H1 (cell line): ENCODE measurements around the gene ATAD3B. TPM values are rescaled to one million over a fixed set of nuclear protein-coding genes. Genes with fewer than 3 reads are reported as not detected.
"Not testable (repeated sequence)": the region's sequence is repeated elsewhere in the genome, so short reads cannot be mapped to it uniquely, and the experiment has no call there.

Experiments used
- CTCF ChIA-PET: fragments of 300-600 bp; sonication (Branson Sonifier 250); formaldehyde crosslinking; loops from one replicate; lab custom pipeline; 2021; ENCODE audit not compliant: partially characterized antibody; lab: Charles Lee
- POLR2A ChIA-PET: fragments of 300-600 bp; sonication (Branson Sonifier 250); formaldehyde crosslinking; loops from one replicate; lab custom pipeline; 2021; ENCODE audit warnings: inconsistent platforms; ENCODE audit not compliant: partially characterized antibody; lab: Charles Lee
- DNase-seq, 2 experiments: peaks; one replicate each; pipeline versions ENCODE4 v3.0.0 to v3.0.0-alpha.2; 2010 to 2022; ENCODE audit warnings: low spot score in 2 of 2, low read depth in 1 of 2, mixed read lengths in 1 of 2
- FAIRE-seq: peaks from 2 replicates; lab custom pipeline; 2011; peaks lifted over from hg19 to GRCh38; lab: Jason Lieb, UNC
- H2AFZ ChIP-seq: 2 replicates; pipeline ENCODE4 v1.8.1; 2012; ENCODE audit warnings: low read length, inconsistent platforms
- H2AK5ac ChIP-seq: 2 replicates; pipeline ENCODE4 v1.6.1; 2013; ENCODE audit warnings: low read depth, low read length
- H2BK120ac ChIP-seq: replicated peaks from 2 replicates; pipeline ENCODE3; 2013; ENCODE audit warnings: low read depth, low read length, inconsistent platforms
- H2BK12ac ChIP-seq: 2 replicates; pipeline ENCODE4 v1.6.1; 2013; ENCODE audit warnings: low read depth, low read length
- H2BK15ac ChIP-seq: 2 replicates; pipeline ENCODE4 v1.6.1; 2013; ENCODE audit warnings: low read length
- H2BK20ac ChIP-seq: 2 replicates; pipeline ENCODE4 v1.6.1; 2013; ENCODE audit warnings: low read length
- H2BK5ac ChIP-seq: 2 replicates; pipeline ENCODE4 v1.6.1; 2013; ENCODE audit warnings: low read depth, low read length
- H3K14ac ChIP-seq: 2 replicates; pipeline ENCODE4 v1.6.1; 2013; ENCODE audit warnings: inconsistent platforms; ENCODE audit not compliant: insufficient read length
- H3K18ac ChIP-seq: 2 replicates; pipeline ENCODE4 v1.6.1; 2013; ENCODE audit warnings: low read length; ENCODE audit errors: extremely low read depth
- H3K23ac ChIP-seq: 2 replicates; pipeline ENCODE4 v1.6.1; 2013; ENCODE audit warnings: inconsistent platforms; ENCODE audit not compliant: insufficient read length
- H3K23me2 ChIP-seq: 2 replicates; pipeline ENCODE4 v1.6.1; 2013; ENCODE audit warnings: low read depth, low read length
- H3K27ac ChIP-seq: 2 replicates; pipeline ENCODE4 v1.6.1; 2011; ENCODE audit warnings: low read depth, low read length, inconsistent platforms
- H3K27me3 ChIP-seq, 4 experiments: replicated peaks in 1 of 4; 1 replicate in 1 of 4; 2 replicates in 3 of 4; pipeline versions ENCODE4 v1.6.1 to v1.8.1; 2011 to 2013; ENCODE audit warnings: low read length in 3 of 4, mild to moderate bottlenecking in 3 of 4, inconsistent platforms in 2 of 4, mixed read lengths in 2 of 4, moderate library complexity in 1 of 4; ENCODE audit not compliant: control insufficient read depth in 3 of 4, insufficient read depth in 3 of 4; ENCODE audit errors: extremely low read depth in 1 of 4
- H3K36me3 ChIP-seq, 4 experiments: 2 replicates each; pipeline versions ENCODE4 v1.6.1 to v1.8.1; 2011 to 2013; ENCODE audit warnings: mild to moderate bottlenecking in 4 of 4, low read length in 3 of 4, moderate library complexity in 2 of 4, control low read depth in 1 of 4, inconsistent platforms in 1 of 4; ENCODE audit not compliant: insufficient read depth in 4 of 4, control insufficient read depth in 2 of 4
- H3K4ac ChIP-seq: replicated peaks from 2 replicates; pipeline ENCODE3; 2013; ENCODE audit warnings: low read length, low read depth, mixed read lengths, inconsistent platforms; ENCODE audit not compliant: insufficient read length
- H3K4me1 ChIP-seq, 4 experiments: replicated peaks in 1 of 4; 1 replicate in 1 of 4; 2 replicates in 3 of 4; pipeline versions ENCODE4 v1.6.1 to v1.8.1; 2011 to 2013; ENCODE audit warnings: low read length in 3 of 4, inconsistent platforms in 2 of 4, mixed read lengths in 1 of 4; ENCODE audit not compliant: insufficient read depth in 4 of 4, control insufficient read depth in 3 of 4
- H3K4me2 ChIP-seq, 2 experiments: 2 replicates each; pipeline versions ENCODE4 v1.6.1 to v1.8.1; 2011 to 2013; ENCODE audit warnings: low read depth in 2 of 2, low read length in 2 of 2, control low read depth in 1 of 2, inconsistent platforms in 1 of 2, mild to moderate bottlenecking in 1 of 2; ENCODE audit not compliant: insufficient read depth in 1 of 2
- H3K4me3 ChIP-seq, 4 experiments: fragments of 200-600, 300-600 bp in 1 of 4; sonication (generic), shearing (Covaris generic), sonication (Bioruptor Twin) in 1 of 4; 2 replicates each; pipeline versions ENCODE4 v1.5.1 to v1.8.1; 2011 to 2016; ENCODE audit warnings: low read length in 4 of 4, low read depth in 3 of 4, control low read depth in 2 of 4, inconsistent platforms in 2 of 4, mild to moderate bottlenecking in 2 of 4, mixed read lengths in 1 of 4, moderate library complexity in 1 of 4; ENCODE audit not compliant: insufficient read depth in 2 of 4; ENCODE audit errors: extremely low read depth in 1 of 4
- H3K56ac ChIP-seq: replicated peaks from 2 replicates; pipeline ENCODE3; 2013; ENCODE audit warnings: low read depth, mild to moderate bottlenecking, mixed read lengths, low read length, inconsistent platforms; ENCODE audit not compliant: insufficient read length
- H3K79me1 ChIP-seq: 2 replicates; pipeline ENCODE4 v1.6.1; 2013; ENCODE audit warnings: low read depth, low read length, control low read depth
- H3K79me2 ChIP-seq, 2 experiments: 2 replicates each; pipeline versions ENCODE4 v1.6.1 to v1.8.1; 2012 to 2013; ENCODE audit warnings: low read length in 2 of 2, mild to moderate bottlenecking in 2 of 2, inconsistent platforms in 1 of 2; ENCODE audit not compliant: insufficient read depth in 2 of 2, control insufficient read depth in 1 of 2
- H3K9ac ChIP-seq, 4 experiments: replicated peaks in 1 of 4; 1 replicate in 1 of 4; 2 replicates in 3 of 4; pipeline versions ENCODE4 v1.6.1 to v1.8.1; 2011 to 2013; ENCODE audit warnings: low read depth in 3 of 4, low read length in 3 of 4, control low read depth in 2 of 4, mild to moderate bottlenecking in 2 of 4, moderate library complexity in 2 of 4, inconsistent platforms in 1 of 4; ENCODE audit errors: extremely low read depth in 1 of 4
- H3K9me3 ChIP-seq, 2 experiments: 2 replicates each; pipeline versions ENCODE4 v1.6.1 to v1.8.1; 2012 to 2013; ENCODE audit warnings: mild to moderate bottlenecking in 2 of 2, moderate library complexity in 2 of 2, control low read depth in 1 of 2, inconsistent platforms in 1 of 2, low read depth in 1 of 2, low read length in 1 of 2, mixed read lengths in 1 of 2; ENCODE audit not compliant: insufficient read depth in 2 of 2
- H4K20me1 ChIP-seq, 2 experiments: replicated peaks in 1 of 2; 2 replicates each; pipeline versions ENCODE3 to v1.8.1; 2011 to 2013; ENCODE audit warnings: inconsistent platforms in 2 of 2, low read length in 2 of 2, mild to moderate bottlenecking in 1 of 2; ENCODE audit not compliant: insufficient read depth in 2 of 2, control insufficient read depth in 1 of 2
- H4K5ac ChIP-seq: 2 replicates; pipeline ENCODE4 v1.6.1; 2013; ENCODE audit warnings: low read length, low read depth, mixed read lengths, inconsistent platforms; ENCODE audit not compliant: insufficient read length
- H4K8ac ChIP-seq: 2 replicates; pipeline ENCODE4 v1.8.0; 2013; ENCODE audit warnings: mild to moderate bottlenecking, moderate library complexity, low read length, inconsistent platforms; ENCODE audit not compliant: insufficient read depth; ENCODE audit errors: extremely low read depth
- H4K91ac ChIP-seq: replicated peaks from 2 replicates; pipeline ENCODE3; 2013; ENCODE audit warnings: low read length, mixed read lengths, inconsistent platforms; ENCODE audit not compliant: insufficient read length
- KDM1A ChIP-seq: fragments of 200-600, 300-600 bp; sonication (generic); IDR thresholded peaks from 2 replicates; pipeline ENCODE4 v1.7.1; 2016; ENCODE audit warnings: mild to moderate bottlenecking, low read length, borderline replicate concordance
- NANOG ChIP-seq: IDR thresholded peaks from 2 replicates; pipeline ENCODE4 v1.6.1; 2011; ENCODE audit warnings: low read length, low read depth, mild to moderate bottlenecking, inconsistent platforms; ENCODE audit not compliant: insufficient read depth, poor library complexity, severe bottlenecking
- WGBS, 2 experiments: shearing (Covaris generic) in 1 of 2; methylation state at CpG; one replicate each; pipeline versions ENCODE4 v1.1.6 to v1.1.7; 2013 to 2015; ENCODE audit warnings: low lambda C conversion rate in 2 of 2, mixed read lengths in 2 of 2, inconsistent platforms in 1 of 2, low coverage in 1 of 2, missing lambda C conversion rate in 1 of 2; ENCODE audit not compliant: insufficient replicate concordance in 2 of 2, insufficient coverage in 1 of 2, insufficient read length in 1 of 2; ENCODE audit errors: extremely low coverage in 1 of 2, missing lambda C conversion rate in 1 of 2; 5-methylcytosine and 5-hydroxymethylcytosine counted together
- polyA plus RNA-seq, 7 experiments: library from polyadenylated mRNA; depleted of rRNA in 3 of 7; stranded (reverse) in 5 of 7; unstranded in 2 of 7; fragments of >200 nt in 5 of 7; fragments of 200-250 nt in 2 of 7; gene quantifications; 1 replicate in 5 of 7; 2 replicates in 1 of 7; 4 replicates in 1 of 7; pipeline versions ENCODE4 v1.2.1 to v1.2.3, GENCODE V29; 2011 to 2013; ENCODE audit warnings: missing spikeins in 2 of 7, mixed read lengths in 2 of 7
- total RNA-seq: library from RNA; stranded (reverse); fragmentation: NEBNext Ultra II Directional; extraction: Animal tissue kit (Norgen Biotek cat#: 25700); gene quantifications from 2 replicates; pipeline ENCODE4 v1.2.1, GENCODE V29; 2021

ATAD3B gene
- total and polyA plus RNA-seq, 2 of the 8 experiments (the other 6 are each of a cell fraction or from before 2014, with no cell fraction given), result 31.3 to 63.0 TPM

DNA sequence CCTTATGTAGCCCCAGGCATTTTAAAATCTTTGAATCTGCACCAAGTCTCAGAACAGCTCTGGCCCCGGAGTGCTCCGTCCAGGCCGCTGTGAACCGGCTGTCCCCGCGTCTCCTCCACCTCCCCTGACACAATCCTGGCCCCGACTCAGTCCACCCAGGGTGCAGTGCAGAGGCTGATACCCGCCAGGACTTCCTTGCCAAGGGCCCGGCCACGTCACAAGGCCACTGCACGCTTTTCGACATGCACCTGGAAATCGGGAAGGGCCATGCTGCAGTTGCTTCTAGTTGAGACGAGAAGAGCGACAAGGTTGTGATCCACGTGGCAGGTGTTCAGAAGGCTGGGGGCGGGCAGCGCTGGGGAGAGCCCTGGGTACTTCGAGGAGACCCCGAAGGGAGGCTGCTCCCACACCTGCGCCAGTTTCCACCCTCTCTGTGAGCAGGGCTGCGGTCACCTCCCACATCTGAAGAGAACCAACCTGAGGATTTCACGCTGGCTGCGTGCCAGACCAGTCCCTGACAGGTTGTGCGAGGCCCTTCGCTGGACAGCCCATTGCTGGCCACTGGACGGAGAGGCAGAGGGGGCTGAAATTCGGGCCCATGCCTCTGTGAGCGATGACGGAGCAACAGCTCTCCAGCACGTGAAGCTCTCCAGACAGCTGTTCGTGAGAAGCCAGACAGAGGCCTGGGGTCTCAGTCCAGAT lies 29.3 kb upstream of the ATAD3B start (continued):
- no peak for TF ChIP-seq NANOG
- TF ChIP-seq KDM1A, result no peak
- TF ChIP-seq, all 59 proteins: peak for 0

DNA sequence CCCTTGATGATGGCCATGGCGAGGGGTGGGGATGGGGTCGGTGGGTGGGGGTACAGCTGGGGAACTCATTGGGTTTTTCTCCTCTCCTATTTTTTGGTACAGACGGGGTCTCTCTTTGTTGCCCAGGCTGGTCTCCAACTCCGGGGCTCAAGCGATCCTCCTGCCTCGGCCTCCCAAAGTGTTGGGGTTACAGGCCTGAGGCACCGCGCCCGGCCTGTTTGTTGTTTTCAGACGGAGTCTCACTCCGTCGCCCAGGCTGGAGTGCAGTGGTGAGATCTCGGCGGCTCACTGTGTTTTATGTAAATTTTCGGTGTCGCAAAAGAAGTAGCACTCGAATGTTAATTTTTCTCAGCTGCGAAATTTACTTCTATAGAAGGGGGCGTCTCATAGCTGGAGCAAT lies 24.9 kb upstream of the ATAD3B start:
- H2BK20ac ChIP-seq, H3K36me3 ChIP-seq, FAIRE-seq, H3K4me2 ChIP-seq, H2BK5ac ChIP-seq, H3K79me2 ChIP-seq, H3K4me3 ChIP-seq, H2BK120ac ChIP-seq, H3K9ac ChIP-seq, H3K56ac ChIP-seq, H4K5ac ChIP-seq, H3K23ac ChIP-seq, H3K79me1 ChIP-seq, H4K8ac ChIP-seq, H3K4ac ChIP-seq, H3K23me2 ChIP-seq, H3K14ac ChIP-seq, CTCF ChIA-PET, H3K4me1 ChIP-seq, H4K91ac ChIP-seq, H3K18ac ChIP-seq, H2AFZ ChIP-seq, H3K27me3 ChIP-seq, H2BK12ac ChIP-seq, H2AK5ac ChIP-seq, H2BK15ac ChIP-seq, DNase-seq, H3K9me3 ChIP-seq, H3K27ac ChIP-seq, H4K20me1 ChIP-seq: not testable (repeated sequence)
- 96% methylated on average over 12 of the region's 19 CpGs; no CpG with 5 or more reads in 1 of the 2 experiments for WGBS, 2 experiments
- POLR2A ChIA-PET, result interaction anchor here (1.8 kb wide), 1 partner anchor 10 kb away, joined by 5 read pairs; no protein-coding TSS in a partner anchor
